CD4-positive, alpha-beta T cell treated with Interleukin-4 for 4 hours (primary cell): ENCODE measurements around the gene HOXA11.

Experiments used
- DNase-seq: peaks from one replicate; pipeline ENCODE4 v3.0.0-alpha.2; 2020

The HOXA11 gene

GRCh38 chr7:27192546-27193334, 7.7 kb upstream of the HOXA11 start:
- no peak for DNase-seq

GRCh38 chr7:27191833-27192545, 7.0 kb upstream of the HOXA11 start:
- DNase-seq: no peak

- DNase-seq: no peak
Measured at GRCh38 chr7:27191161-27191731, 6.2 kb upstream of the HOXA11 start.

GRCh38 chr7:27189997-27190748, 5.1 kb upstream of the HOXA11 start:
- no peak for DNase-seq

- no peak for DNase-seq
Measured at GRCh38 chr7:27189295-27189996, 4.4 kb upstream of the HOXA11 start.

- DNase-seq: peak; percentile 24
Measured at GRCh38 chr7:27188386-27189294, 3.6 kb upstream of the HOXA11 start.

- no peak for DNase-seq
Measured at GRCh38 chr7:27187475-27188385, 2.7 kb upstream of the HOXA11 start.

GRCh38 chr7:27186668-27187474, 1.8 kb upstream of the HOXA11 start:
- DNase-seq: no peak

GRCh38 chr7:27185854-27186667, 1.0 kb upstream of the HOXA11 start:
- no peak for DNase-seq

GRCh38 chr7:27184337-27185012, 557 bp downstream of the HOXA11 start:
- DNase-seq: no peak

GRCh38 chr7:27183682-27184336, 1.2 kb downstream of the HOXA11 start:
- no peak for DNase-seq

- no peak for DNase-seq
Measured at GRCh38 chr7:27182861-27183681, 2.0 kb downstream of the HOXA11 start.

- DNase-seq: no peak
Measured at GRCh38 chr7:27182285-27182841, 2.7 kb downstream of the HOXA11 start.

GRCh38 chr7:27181795-27182275, 3.2 kb downstream of the HOXA11 start:
- DNase-seq: no peak

GRCh38 chr7:27180431-27181420, 4.3 kb downstream of the HOXA11 start:
- DNase-seq: no peak
